ENCODE results near the gene PPP6R2. TPM values are rescaled to one million over a fixed set of nuclear protein-coding genes. Genes with fewer than 3 reads are reported as not detected.
"Not testable (repeated sequence)": the region's sequence is repeated elsewhere in the genome, so short reads cannot be mapped to it uniquely, and the experiment has no call there.

Gene PPP6R2
- total and polyA plus RNA-seq, 7 experiments from 2014 or later, result 17.0 to 88.1 (median 63.9) TPM

DNA sequence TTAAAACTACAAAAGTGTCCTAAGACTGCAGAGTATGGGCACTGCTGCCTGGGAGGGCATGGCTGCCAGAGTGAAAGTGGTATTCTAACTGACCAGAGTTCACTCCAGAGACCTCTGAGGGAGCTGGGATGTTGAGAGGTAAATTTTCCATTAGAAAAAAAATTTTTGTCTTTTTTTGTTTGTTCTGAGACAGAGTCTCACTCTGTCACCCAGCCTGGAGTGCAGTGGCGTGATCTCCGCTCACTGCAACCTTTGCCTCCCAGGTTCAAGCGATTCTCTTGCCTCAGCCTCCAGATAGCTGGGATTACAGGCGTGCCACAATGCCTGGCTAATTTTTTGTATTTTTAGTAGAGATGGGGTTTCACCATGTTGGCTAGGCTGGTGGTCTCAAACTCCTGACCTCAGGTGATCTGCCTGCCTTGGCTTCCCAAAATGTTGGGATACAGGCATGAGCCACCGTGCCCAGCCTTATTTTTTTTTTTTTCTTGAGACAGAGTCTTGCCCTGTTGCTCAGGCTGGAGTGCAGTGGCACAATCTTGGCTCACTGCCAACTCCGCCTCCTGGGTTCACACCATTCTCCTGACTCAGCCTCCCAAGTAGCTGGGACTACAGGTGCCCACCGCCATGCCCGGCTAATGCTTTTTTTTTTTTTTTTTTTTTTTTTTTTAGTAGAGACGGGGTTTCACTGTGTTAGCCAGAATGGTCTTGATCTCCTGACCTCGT is 20.6 kb upstream of the PPP6R2 start:
- H3K9me3 ChIP-seq (ENCODE audit: control insufficient read depth in 2 of 3, low read length in 3 of 3); ATAC-seq; H3K9me3 Mint-ChIP-seq; H3K4me3 Mint-ChIP-seq; H3K36me3 ChIP-seq (ENCODE audit: control insufficient read depth in 2 of 3, insufficient read depth in 3 of 3, low read length in 3 of 3); H3K27ac ChIP-seq (ENCODE audit: low read depth, low read length); H3K27me3 ChIP-seq (ENCODE audit: control insufficient read depth in 2 of 2, insufficient read depth in 2 of 2, low read length in 2 of 2); H3K4me1 ChIP-seq (ENCODE audit: control insufficient read depth in 2 of 2, insufficient read depth in 2 of 2, low read length in 2 of 2); DNase-seq; H3K4me3 ChIP-seq (ENCODE audit: low read length); H3K36me3 Mint-ChIP-seq: not testable (repeated sequence)
- ChIA-PET POLR2A (interaction anchor here (0.8 to 1.0 kb wide), 2 partner anchors 11 to 14 kb away, joined by 3 to 5 read pairs; no protein-coding TSS in a partner anchor), CTCF (interaction anchor here (0.7 to 0.8 kb wide), 2 partner anchors 22 to 70 kb away, joined by 3 read pairs; no protein-coding TSS in a partner anchor)
- Mint-ChIP-seq H3K27ac (peak overlapping the region in 1 of 9 donors; percentile 37), H3K4me1 (peaks cover 5 to 13% (median 9%) of the 10 kb centered on the region in 7 donors), H3K27me3 (peaks cover 0 to 24% (median 0%) of the 10 kb centered on the region in 5 donors)
- intact Hi-C loops (cut with micrococcal nuclease), result loop anchor here in 1 of 2 donors (10.0 kb wide), 1 partner anchor 668 kb away; no protein-coding TSS in a partner anchor

DNA sequence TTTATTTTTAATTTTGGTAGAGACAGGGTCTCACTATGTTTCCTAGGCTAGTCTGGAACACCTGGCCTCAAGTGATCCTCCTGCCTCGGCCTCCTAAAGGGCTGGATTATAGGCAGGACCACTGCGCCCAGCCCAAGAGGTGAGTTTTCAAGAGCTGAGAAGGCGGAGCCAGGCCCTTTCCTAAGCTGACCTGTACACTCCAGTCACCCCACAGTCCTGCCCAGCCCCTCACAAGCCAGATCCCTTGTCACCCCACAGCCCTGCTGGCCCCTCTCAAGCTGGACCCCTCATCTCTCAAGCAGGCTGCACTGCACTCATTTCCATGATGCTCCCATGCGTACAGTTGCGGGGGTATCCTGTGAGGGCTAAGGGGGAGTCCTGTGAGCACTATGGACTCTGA is 19.2 kb upstream of the PPP6R2 start:
- Mint-ChIP-seq H3K4me1 (peaks cover 5 to 14% (median 9%) of the 10 kb centered on the region in 7 donors), H3K27ac (no peak overlapping the region), H3K36me3 (no peaks in the 10 kb centered on the region), H3K27me3 (peaks cover 0 to 24% (median 0%) of the 10 kb centered on the region in 5 donors), H3K9me3 (no peaks in the 10 kb centered on the region), H3K4me3 (no peak overlapping the region)
- H3K27ac ChIP-seq (ENCODE audit: low read depth, low read length), result no peak overlapping the region
- H3K27me3 ChIP-seq (ENCODE audit: control insufficient read depth in 2 of 2, insufficient read depth in 2 of 2, low read length in 2 of 2), result no peaks in the 10 kb centered on the region
- no peak for ATAC-seq
- no peak for DNase-seq
- H3K9me3 ChIP-seq (ENCODE audit: control insufficient read depth in 2 of 3, low read length in 3 of 3), result no peaks in the 10 kb centered on the region
- ChIA-PET POLR2A (no interaction called here), CTCF (no interaction called here)
- intact Hi-C loops (cut with micrococcal nuclease), result loop anchor here in 1 of 2 donors (10.0 kb wide), 1 partner anchor 669 kb away; no protein-coding TSS in a partner anchor
- H3K4me1 ChIP-seq (ENCODE audit: control insufficient read depth in 2 of 2, insufficient read depth in 2 of 2, low read length in 2 of 2), result peaks cover 0 to 4% of the 10 kb centered on the region in 2 donors
- no peaks in the 10 kb centered on the region for H3K36me3 ChIP-seq (ENCODE audit: control insufficient read depth in 2 of 3, insufficient read depth in 3 of 3, low read length in 3 of 3)
- no peak overlapping the region for H3K4me3 ChIP-seq (ENCODE audit: low read length)

DNA sequence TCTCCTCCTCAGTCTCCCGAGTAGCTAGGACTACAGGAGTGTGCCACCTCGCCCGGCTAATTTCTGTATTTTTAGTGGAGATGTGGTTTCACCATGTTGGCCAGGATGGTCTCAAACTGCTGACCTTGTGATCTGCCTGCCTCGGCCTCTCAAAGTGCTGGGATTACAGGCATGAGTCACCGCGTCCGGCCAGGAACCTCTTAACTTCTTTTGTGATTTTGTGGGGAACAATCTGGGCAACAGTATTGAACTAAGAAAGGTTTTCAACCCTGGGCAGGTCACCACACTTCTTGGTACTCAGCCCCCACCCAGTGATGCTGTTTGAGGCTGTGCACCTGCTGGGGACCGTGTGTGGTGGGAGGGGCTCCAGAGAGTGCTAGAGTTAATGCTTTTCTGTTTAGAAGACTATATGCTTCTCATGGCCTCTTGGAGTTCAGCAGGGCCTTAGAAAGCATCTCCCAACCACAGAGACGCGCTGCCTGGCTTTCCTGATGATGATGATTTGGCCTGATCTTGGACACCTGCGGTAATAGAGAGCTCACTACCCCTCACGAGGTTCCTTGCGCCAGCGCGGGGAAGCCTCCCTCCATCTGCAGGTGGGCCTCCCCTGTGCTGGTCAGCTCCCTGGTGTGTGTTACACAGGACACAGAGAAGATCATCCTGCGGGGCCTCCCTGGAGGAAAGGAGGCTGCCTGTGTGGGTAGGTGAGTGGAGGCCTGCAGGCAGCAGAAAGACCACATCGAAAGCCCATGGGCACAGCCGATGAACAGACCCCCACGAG is 17.5 kb upstream of the PPP6R2 start:
- H3K4me3 ChIP-seq (ENCODE audit: low read length), result no peak overlapping the region
- H3K36me3 ChIP-seq (ENCODE audit: control insufficient read depth in 2 of 3, insufficient read depth in 3 of 3, low read length in 3 of 3), result no peaks in the 10 kb centered on the region
- intact Hi-C loops (cut with micrococcal nuclease), result loop anchor here (2.0 to 10.0 kb wide), 4 partner anchors 55 to 671 kb away; partner anchors contain the start of genes MAPK11 (in 1 of the 2) and TUBGCP6 (in 1 of the 2)
- ChIA-PET CTCF (interaction anchor here (1.1 kb wide), 1 partner anchor 255 kb away, joined by 3 read pairs; no protein-coding TSS in a partner anchor), POLR2A (interaction anchor here (0.9 to 1.0 kb wide), 2 partner anchors 11 to 16 kb away, joined by 3 read pairs; no protein-coding TSS in a partner anchor)
- no peak overlapping the region for H3K27ac ChIP-seq (ENCODE audit: low read depth, low read length)
- Mint-ChIP-seq H3K36me3 (no peaks in the 10 kb centered on the region), H3K4me1 (peaks cover 5 to 15% (median 9%) of the 10 kb centered on the region in 7 donors), H3K27me3 (peaks cover 0 to 27% (median 0%) of the 10 kb centered on the region in 5 donors), H3K4me3 (peak overlapping the region; percentile 67 to 87 (median 80)), H3K9me3 (no peaks in the 10 kb centered on the region), H3K27ac (peak overlapping the region in 6 of 9 donors; percentile 17 to 79 (median 50))
- no peaks in the 10 kb centered on the region for H3K9me3 ChIP-seq (ENCODE audit: control insufficient read depth in 2 of 3, low read length in 3 of 3)
- no peak for DNase-seq
- peaks cover 0 to 4% of the 10 kb centered on the region in 2 donors for H3K4me1 ChIP-seq (ENCODE audit: control insufficient read depth in 2 of 2, insufficient read depth in 2 of 2, low read length in 2 of 2)
- ATAC-seq, result no peak
- H3K27me3 ChIP-seq (ENCODE audit: control insufficient read depth in 2 of 2, insufficient read depth in 2 of 2, low read length in 2 of 2), result no peaks in the 10 kb centered on the region

DNA sequence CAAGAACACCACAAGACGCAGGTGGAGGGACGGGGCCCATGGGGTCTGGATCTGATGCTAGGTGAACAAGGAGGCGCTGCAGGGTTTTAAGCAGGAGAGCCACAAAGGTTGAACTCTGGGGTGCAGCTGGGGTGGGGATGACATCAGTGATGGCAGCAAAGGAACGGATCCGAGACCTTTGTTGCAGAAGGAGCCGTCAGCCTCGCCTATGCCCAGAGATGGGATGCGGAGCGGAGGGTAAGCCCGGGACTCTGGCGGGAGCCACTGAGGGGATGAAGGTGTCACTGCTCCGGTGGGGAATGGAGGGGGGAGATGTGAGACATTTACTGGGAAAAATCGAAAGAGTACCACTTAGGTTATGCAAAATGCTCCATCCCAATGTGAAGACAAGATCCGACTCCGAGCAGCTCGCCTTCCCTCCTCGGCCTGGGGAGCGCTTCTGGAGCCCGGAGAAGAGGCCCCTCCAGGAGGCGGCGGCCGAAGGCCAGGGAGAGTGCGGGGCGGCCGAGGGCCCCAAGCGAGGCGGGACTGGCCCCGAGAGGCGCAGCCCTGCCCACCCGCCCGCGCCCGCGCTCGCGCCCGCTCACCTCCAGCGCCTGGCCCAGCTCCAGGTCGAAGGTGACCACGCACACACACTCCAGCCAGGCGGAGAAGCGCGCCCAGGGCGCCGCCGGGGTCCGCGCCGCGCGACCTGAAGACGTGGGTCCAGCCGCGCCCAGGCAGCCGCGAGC is 16.7 kb upstream of the PPP6R2 start:
- peak overlapping the region in 5 of 9 donors; percentile 45 to 80 (median 55) for H3K27ac Mint-ChIP-seq
- H3K27me3 Mint-ChIP-seq, result peaks cover 0 to 33% (median 0%) of the 10 kb centered on the region in 5 donors
- ChIA-PET CTCF (interaction anchor here (0.6 to 1.5 kb wide), 3 partner anchors 13 to 255 kb away, joined by 3 to 4 read pairs (median 3); no protein-coding TSS in a partner anchor), POLR2A (interaction anchor here (3.5 kb wide), 1 partner anchor 15 kb away, joined by 14 read pairs; no protein-coding TSS in a partner anchor)
- no peaks in the 10 kb centered on the region for H3K9me3 Mint-ChIP-seq
- no peaks in the 10 kb centered on the region for H3K36me3 Mint-ChIP-seq
- Histone ChIP-seq H3K4me1 (ENCODE audit: control insufficient read depth in 2 of 2, insufficient read depth in 2 of 2, low read length in 2 of 2) (peaks cover 0 to 4% of the 10 kb centered on the region in 2 donors), H3K4me3 (ENCODE audit: low read length) (no peak overlapping the region), H3K9me3 (ENCODE audit: control insufficient read depth in 2 of 3, low read length in 3 of 3) (no peaks in the 10 kb centered on the region), H3K36me3 (ENCODE audit: control insufficient read depth in 2 of 3, insufficient read depth in 3 of 3, low read length in 3 of 3) (no peaks in the 10 kb centered on the region), H3K27me3 (ENCODE audit: control insufficient read depth in 2 of 2, insufficient read depth in 2 of 2, low read length in 2 of 2) (no peaks in the 10 kb centered on the region), H3K27ac (ENCODE audit: low read depth, low read length) (peak overlapping the region; percentile 45)
- H3K4me1 Mint-ChIP-seq, result peaks cover 5 to 15% (median 9%) of the 10 kb centered on the region in 7 donors
- DNase-seq, result peak in 1 of 9 donors; percentile 9
- intact Hi-C loops (cut with micrococcal nuclease), result loop anchor here (2.0 to 10.0 kb wide), 4 partner anchors 56 to 672 kb away; partner anchors contain the start of genes MAPK11 (in 1 of the 2) and TUBGCP6 (in 1 of the 2)
- peak overlapping the region; percentile 67 to 87 (median 80) for H3K4me3 Mint-ChIP-seq
- no peak for ATAC-seq

DNA sequence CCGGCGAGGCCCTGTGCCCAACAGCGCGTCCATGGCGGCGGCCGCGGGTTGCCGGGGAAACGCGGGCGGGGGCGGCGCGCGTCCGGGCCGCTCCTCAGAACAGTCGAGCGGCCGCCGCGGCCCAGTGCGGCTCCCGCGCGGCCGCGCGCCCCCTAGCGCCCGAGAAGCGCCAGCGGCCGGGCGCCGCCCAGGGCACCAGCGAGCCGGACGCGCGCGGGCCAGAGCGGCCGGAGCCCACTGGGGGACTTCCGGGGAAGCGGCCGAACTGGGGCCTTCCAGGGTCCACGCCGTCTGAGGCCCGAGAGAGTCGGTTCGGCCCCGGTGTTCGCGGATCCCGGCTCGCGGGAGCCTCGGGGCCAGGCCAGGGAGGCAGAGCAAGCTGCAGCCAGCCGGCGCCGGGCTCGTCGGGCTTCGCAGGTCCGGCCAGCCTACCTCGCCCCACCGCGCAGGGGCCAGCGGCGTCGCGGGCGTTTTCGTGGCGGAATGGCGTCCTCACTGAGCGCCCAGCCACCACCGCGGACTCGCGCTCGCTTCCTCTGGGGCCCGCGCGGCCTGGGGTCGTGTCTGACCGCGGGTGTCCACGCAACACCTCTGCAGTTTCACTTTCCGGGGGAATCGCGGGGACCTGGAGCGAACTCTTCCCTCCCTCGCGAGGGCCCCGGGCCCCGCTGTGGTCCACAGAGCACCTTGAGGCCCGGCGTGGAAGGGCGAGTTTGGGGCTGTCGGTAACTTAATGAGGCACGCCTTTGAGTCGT is 16.0 kb upstream of the PPP6R2 start, which contains the start of gene DENND6B:
Gene DENND6B (minus strand): TSS at position 57 of the 755 bp plus-strand sequence. CDS start 24 bp downstream, at position 33.
- ChIA-PET CTCF (interaction anchor here (0.6 to 1.5 kb wide), 3 partner anchors 14 to 86 kb away, joined by 3 to 5 read pairs (median 4); no protein-coding TSS in a partner anchor), POLR2A (interaction anchor here (1.0 to 3.5 kb wide), 2 partner anchors 15 to 83 kb away, joined by 3 to 14 read pairs; no protein-coding TSS in a partner anchor)
- Mint-ChIP-seq H3K27ac (peak within 1 kb of the TSS; percentile 22 to 88 (median 55)), H3K9me3 (no peaks in the 10 kb centered on the region), H3K27me3 (peaks cover 0 to 33% (median 0%) of the 10 kb centered on the region in 5 donors), H3K4me1 (peaks cover 5 to 15% (median 9%) of the 10 kb centered on the region in 7 donors), H3K4me3 (peak within 1 kb of the TSS; percentile 76 to 88 (median 81)), H3K36me3 (no peaks in the 10 kb centered on the region)
- ATAC-seq, result peak; percentile 98
- H3K4me3 ChIP-seq (ENCODE audit: low read length), result peak within 1 kb of the TSS; percentile 60
- peak in 8 of 9 donors; percentile 26 to 86 (median 58) for DNase-seq
- no peaks in the 10 kb centered on the region for H3K36me3 ChIP-seq (ENCODE audit: control insufficient read depth in 2 of 3, insufficient read depth in 3 of 3, low read length in 3 of 3)
- H3K27ac ChIP-seq (ENCODE audit: low read depth, low read length), result peak within 1 kb of the TSS; percentile 64
- intact Hi-C loops (cut with micrococcal nuclease), result loop anchor here (1.0 to 10.0 kb wide), 10 partner anchors 13 to 672 kb away; partner anchors contain the start of genes MAPK11 (in 1 of the 2) and TUBGCP6 (in 1 of the 2)
- H3K4me1 ChIP-seq (ENCODE audit: control insufficient read depth in 2 of 2, insufficient read depth in 2 of 2, low read length in 2 of 2), result peaks cover 0 to 4% of the 10 kb centered on the region in 2 donors
- no peaks in the 10 kb centered on the region for H3K9me3 ChIP-seq (ENCODE audit: control insufficient read depth in 2 of 3, low read length in 3 of 3)
- no peaks in the 10 kb centered on the region for H3K27me3 ChIP-seq (ENCODE audit: control insufficient read depth in 2 of 2, insufficient read depth in 2 of 2, low read length in 2 of 2)

Data from naive thymus-derived CD4-positive, alpha-beta T cell (primary cell).